ENCODE results near the gene EEF1G.

- TF ChIP-seq, protein P1, sequence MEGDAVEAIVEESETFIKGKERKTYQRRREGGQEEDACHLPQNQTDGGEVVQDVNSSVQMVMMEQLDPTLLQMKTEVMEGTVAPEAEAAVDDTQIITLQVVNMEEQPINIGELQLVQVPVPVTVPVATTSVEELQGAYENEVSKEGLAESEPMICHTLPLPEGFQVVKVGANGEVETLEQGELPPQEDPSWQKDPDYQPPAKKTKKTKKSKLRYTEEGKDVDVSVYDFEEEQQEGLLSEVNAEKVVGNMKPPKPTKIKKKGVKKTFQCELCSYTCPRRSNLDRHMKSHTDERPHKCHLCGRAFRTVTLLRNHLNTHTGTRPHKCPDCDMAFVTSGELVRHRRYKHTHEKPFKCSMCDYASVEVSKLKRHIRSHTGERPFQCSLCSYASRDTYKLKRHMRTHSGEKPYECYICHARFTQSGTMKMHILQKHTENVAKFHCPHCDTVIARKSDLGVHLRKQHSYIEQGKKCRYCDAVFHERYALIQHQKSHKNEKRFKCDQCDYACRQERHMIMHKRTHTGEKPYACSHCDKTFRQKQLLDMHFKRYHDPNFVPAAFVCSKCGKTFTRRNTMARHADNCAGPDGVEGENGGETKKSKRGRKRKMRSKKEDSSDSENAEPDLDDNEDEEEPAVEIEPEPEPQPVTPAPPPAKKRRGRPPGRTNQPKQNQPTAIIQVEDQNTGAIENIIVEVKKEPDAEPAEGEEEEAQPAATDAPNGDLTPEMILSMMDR (IDR thresholded peaks at IDR 0.05), result no peak
- TF ChIP-seq POLR2A (IDR thresholded peaks at IDR 0.05), result no peak
These were observed 40.6 kb upstream of the EEF1G start for GRCh38 chr11:62614275-62614674.

Measured in uterus (tissue), 2 donors.